ENCODE measurements around the gene MYO5B. TPM values are rescaled to one million over a fixed set of nuclear protein-coding genes. Genes with fewer than 3 reads are reported as not detected.

MYO5B gene
- polyA plus RNA-seq, 1 donor (not counting 4 experiments of a cell fraction or from before 2014, with no cell fraction given): 6.8 TPM

DNA sequence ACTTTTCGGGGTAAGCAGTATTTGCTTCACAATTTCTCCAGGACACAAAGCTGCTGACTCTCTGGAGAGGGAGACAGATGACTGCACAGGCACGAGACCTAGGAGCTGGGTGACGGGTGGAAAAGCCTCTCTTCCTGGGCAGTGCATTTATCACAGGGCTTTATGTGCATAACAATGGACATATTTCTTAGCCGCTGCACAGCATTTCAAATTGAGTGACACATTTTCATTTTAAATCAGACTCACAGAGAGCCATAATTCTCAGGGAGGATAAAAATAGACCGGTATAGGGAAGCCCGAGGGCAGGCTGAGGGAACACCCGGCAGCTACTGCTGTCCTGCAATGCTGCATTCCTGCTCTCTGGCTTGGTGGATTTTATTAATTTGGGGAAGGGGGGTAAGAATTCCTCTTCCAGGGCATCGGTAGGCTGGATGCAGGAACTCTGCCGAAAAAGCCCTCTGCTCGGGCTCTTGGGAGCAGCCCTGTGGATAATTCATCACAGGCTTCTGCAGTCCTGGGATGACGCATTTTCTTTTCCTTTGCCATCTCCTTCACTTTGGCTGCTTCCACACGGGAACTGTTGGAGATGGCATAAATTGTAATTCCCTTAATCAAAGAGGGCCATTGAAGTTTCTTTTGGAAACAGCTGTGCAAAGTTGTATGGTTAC is 273.5 kb downstream of the MYO5B start:
- no peaks in the 10 kb centered on the region for H3K36me3 ChIP-seq (ENCODE audit: control insufficient read depth in 2 of 2, extremely low read depth in 1 of 2, insufficient read depth in 2 of 2, low read length in 2 of 2)
- H3K9me3 ChIP-seq (ENCODE audit: control insufficient read depth, low read depth, low read length): no peaks in the 10 kb centered on the region
- H3K4me1 ChIP-seq (ENCODE audit: control insufficient read depth, extremely low read depth, insufficient read depth, low read length): peaks cover 32% of the 10 kb centered on the region
- H2AFZ ChIP-seq (ENCODE audit: control insufficient read depth, low read length): no peak overlapping the region
- H3K79me2 ChIP-seq (ENCODE audit: control insufficient read depth, insufficient read depth, low read length): no peaks in the 10 kb centered on the region
- DNase-seq (ENCODE audit: low read depth, low spot score) (no peak), FAIRE-seq (peak; percentile 64)
- TF ChIP-seq EZH2 (IDR thresholded peaks at IDR 0.05; ENCODE audit: low read length): no peak
- peaks cover 4% of the 10 kb centered on the region for H3K27me3 ChIP-seq (ENCODE audit: control insufficient read depth, extremely low read depth, insufficient read depth, low read length)
- no peak overlapping the region for H3K4me3 ChIP-seq (ENCODE audit: control insufficient read depth in 2 of 3, extremely low read depth in 1 of 3, insufficient read depth in 2 of 3, low read depth in 1 of 3, low read length in 3 of 3)
- dilution Hi-C loops (cut with MboI; ENCODE audit: extremely low pct_ligation_motif_present, low sequenced_read_pairs): no loop called here
- H4K20me1 ChIP-seq (ENCODE audit: control insufficient read depth, extremely low read depth, insufficient read depth, low read length): no peaks in the 10 kb centered on the region
- peak overlapping the region; percentile 1 for H3K4me2 ChIP-seq (ENCODE audit: control insufficient read depth, extremely low read depth, insufficient read depth, low read depth, low read length)
- no peak overlapping the region for H3K9ac ChIP-seq (ENCODE audit: control insufficient read depth, extremely low read depth, insufficient read depth, low read length)
- H3K9me1 ChIP-seq (ENCODE audit: control insufficient read depth, extremely low read depth, insufficient read depth, low read length): peaks cover 7% of the 10 kb centered on the region
- H3K27ac ChIP-seq (ENCODE audit: control insufficient read depth, insufficient read depth, low read length): peak overlapping the region; percentile 6

DNA sequence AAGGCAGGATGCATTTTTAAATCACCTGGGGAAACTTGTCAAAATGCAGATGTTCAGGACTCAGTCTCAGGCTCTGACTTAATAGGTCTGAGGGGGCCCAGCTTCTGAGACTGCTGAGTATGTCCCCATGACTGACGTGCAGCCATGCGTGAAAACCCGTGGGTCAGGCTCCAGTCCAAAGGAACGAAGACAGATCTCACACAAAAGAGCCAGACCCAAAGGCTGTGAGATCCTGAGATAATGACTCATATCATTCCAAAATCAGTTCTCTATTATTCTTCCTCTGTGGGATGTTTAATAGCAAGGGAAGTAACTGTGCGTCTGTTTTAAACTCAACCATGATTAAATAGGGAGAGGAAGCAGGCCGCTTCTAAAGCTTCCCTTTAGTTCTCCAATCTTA is 274.2 kb downstream of the MYO5B start:
- TF ChIP-seq, protein P1, sequence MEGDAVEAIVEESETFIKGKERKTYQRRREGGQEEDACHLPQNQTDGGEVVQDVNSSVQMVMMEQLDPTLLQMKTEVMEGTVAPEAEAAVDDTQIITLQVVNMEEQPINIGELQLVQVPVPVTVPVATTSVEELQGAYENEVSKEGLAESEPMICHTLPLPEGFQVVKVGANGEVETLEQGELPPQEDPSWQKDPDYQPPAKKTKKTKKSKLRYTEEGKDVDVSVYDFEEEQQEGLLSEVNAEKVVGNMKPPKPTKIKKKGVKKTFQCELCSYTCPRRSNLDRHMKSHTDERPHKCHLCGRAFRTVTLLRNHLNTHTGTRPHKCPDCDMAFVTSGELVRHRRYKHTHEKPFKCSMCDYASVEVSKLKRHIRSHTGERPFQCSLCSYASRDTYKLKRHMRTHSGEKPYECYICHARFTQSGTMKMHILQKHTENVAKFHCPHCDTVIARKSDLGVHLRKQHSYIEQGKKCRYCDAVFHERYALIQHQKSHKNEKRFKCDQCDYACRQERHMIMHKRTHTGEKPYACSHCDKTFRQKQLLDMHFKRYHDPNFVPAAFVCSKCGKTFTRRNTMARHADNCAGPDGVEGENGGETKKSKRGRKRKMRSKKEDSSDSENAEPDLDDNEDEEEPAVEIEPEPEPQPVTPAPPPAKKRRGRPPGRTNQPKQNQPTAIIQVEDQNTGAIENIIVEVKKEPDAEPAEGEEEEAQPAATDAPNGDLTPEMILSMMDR (optimal IDR thresholded peaks at IDR 0.05 in 1 of 3, IDR thresholded peaks at IDR 0.05 in 1 of 3, conservative IDR thresholded peaks at IDR 0.05 in 1 of 3; ENCODE audit: extremely low read depth in 1 of 3, insufficient read depth in 2 of 3, low read length in 3 of 3): no peak
- no peak for TF ChIP-seq EZH2 (IDR thresholded peaks at IDR 0.05; ENCODE audit: low read length)
- Histone ChIP-seq H3K27ac (ENCODE audit: control insufficient read depth, insufficient read depth, low read length) (no peak overlapping the region), H3K36me3 (ENCODE audit: control insufficient read depth in 2 of 2, extremely low read depth in 1 of 2, insufficient read depth in 2 of 2, low read length in 2 of 2) (no peaks in the 10 kb centered on the region), H3K9ac (ENCODE audit: control insufficient read depth, extremely low read depth, insufficient read depth, low read length) (no peak overlapping the region), H3K4me2 (ENCODE audit: control insufficient read depth, extremely low read depth, insufficient read depth, low read depth, low read length) (peak overlapping the region; percentile 31), H3K9me3 (ENCODE audit: control insufficient read depth, low read depth, low read length) (no peaks in the 10 kb centered on the region), H3K4me3 (ENCODE audit: control insufficient read depth in 2 of 3, extremely low read depth in 1 of 3, insufficient read depth in 2 of 3, low read depth in 1 of 3, low read length in 3 of 3) (no peak overlapping the region), H4K20me1 (ENCODE audit: control insufficient read depth, extremely low read depth, insufficient read depth, low read length) (no peaks in the 10 kb centered on the region), H3K9me1 (ENCODE audit: control insufficient read depth, extremely low read depth, insufficient read depth, low read length) (peaks cover 7% of the 10 kb centered on the region), H3K27me3 (ENCODE audit: control insufficient read depth, extremely low read depth, insufficient read depth, low read length) (peaks cover 10% of the 10 kb centered on the region), H3K4me1 (ENCODE audit: control insufficient read depth, extremely low read depth, insufficient read depth, low read length) (peaks cover 32% of the 10 kb centered on the region), H2AFZ (ENCODE audit: control insufficient read depth, low read length) (no peak overlapping the region), H3K79me2 (ENCODE audit: control insufficient read depth, insufficient read depth, low read length) (no peaks in the 10 kb centered on the region)
- dilution Hi-C loops (cut with MboI; ENCODE audit: extremely low pct_ligation_motif_present, low sequenced_read_pairs): no loop called here
- FAIRE-seq (peak; percentile 56), DNase-seq (ENCODE audit: low read depth, low spot score) (no peak)

DNA sequence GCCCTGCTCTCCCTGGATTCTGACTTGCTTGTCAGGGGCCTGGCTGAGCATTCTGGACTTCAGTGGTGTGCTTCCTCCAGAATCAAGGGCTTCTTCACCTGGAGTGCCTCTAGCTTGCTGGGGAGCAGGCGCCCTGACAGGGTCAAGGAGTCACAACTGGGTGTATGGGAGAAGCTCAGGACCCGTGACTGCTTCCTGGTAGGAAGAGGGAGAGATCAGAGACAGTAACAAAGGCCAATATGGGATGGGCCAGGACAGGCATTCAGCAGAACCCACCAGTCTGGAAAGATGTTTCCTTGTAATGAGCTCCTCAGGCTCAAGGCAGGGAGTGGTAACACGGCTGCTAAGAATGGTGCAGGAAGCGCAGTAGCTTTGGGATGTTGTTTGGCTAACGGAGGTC is 277.2 kb downstream of the MYO5B start:
- H3K27me3 ChIP-seq (ENCODE audit: control insufficient read depth, extremely low read depth, insufficient read depth, low read length): peaks cover 13% of the 10 kb centered on the region
- H4K20me1 ChIP-seq (ENCODE audit: control insufficient read depth, extremely low read depth, insufficient read depth, low read length): no peaks in the 10 kb centered on the region
- H3K27ac ChIP-seq (ENCODE audit: control insufficient read depth, insufficient read depth, low read length): no peak overlapping the region
- no peak for TF ChIP-seq EZH2 (IDR thresholded peaks at IDR 0.05; ENCODE audit: low read length)
- TF ChIP-seq, protein P1 (optimal IDR thresholded peaks at IDR 0.05 in 1 of 3, IDR thresholded peaks at IDR 0.05 in 1 of 3, conservative IDR thresholded peaks at IDR 0.05 in 1 of 3; ENCODE audit: extremely low read depth in 1 of 3, insufficient read depth in 2 of 3, low read length in 3 of 3): no peak
- H3K79me2 ChIP-seq (ENCODE audit: control insufficient read depth, insufficient read depth, low read length): no peaks in the 10 kb centered on the region
- no peak for DNase-seq (ENCODE audit: low read depth, low spot score)
- no peak overlapping the region for H3K9ac ChIP-seq (ENCODE audit: control insufficient read depth, extremely low read depth, insufficient read depth, low read length)
- no peaks in the 10 kb centered on the region for H3K9me3 ChIP-seq (ENCODE audit: control insufficient read depth, low read depth, low read length)
- no peak overlapping the region for H3K4me3 ChIP-seq (ENCODE audit: control insufficient read depth in 2 of 3, extremely low read depth in 1 of 3, insufficient read depth in 2 of 3, low read depth in 1 of 3, low read length in 3 of 3)
- no peak overlapping the region for H3K4me2 ChIP-seq (ENCODE audit: control insufficient read depth, extremely low read depth, insufficient read depth, low read depth, low read length)
- peaks cover 25% of the 10 kb centered on the region for H3K4me1 ChIP-seq (ENCODE audit: control insufficient read depth, extremely low read depth, insufficient read depth, low read length)
- peaks cover 7% of the 10 kb centered on the region for H3K9me1 ChIP-seq (ENCODE audit: control insufficient read depth, extremely low read depth, insufficient read depth, low read length)
- FAIRE-seq: no peak
- H3K36me3 ChIP-seq (ENCODE audit: control insufficient read depth in 2 of 2, extremely low read depth in 1 of 2, insufficient read depth in 2 of 2, low read length in 2 of 2): no peaks in the 10 kb centered on the region
- dilution Hi-C loops (cut with MboI; ENCODE audit: extremely low pct_ligation_motif_present, low sequenced_read_pairs): no loop called here
- no peak overlapping the region for H2AFZ ChIP-seq (ENCODE audit: control insufficient read depth, low read length)

Measured in keratinocyte (primary cell).